GM21360 (cell line): Measurements from ENCODE around the gene NMRAL1.

ENCODE experiments used
- ATAC-seq: cut with Tn5 transposase; IDR thresholded peaks from one replicate; pipeline ENCODE4 v1.9.1; 2021; ENCODE audit warnings: mild to moderate bottlenecking, moderate library complexity; ENCODE audit not compliant: unreplicated experiment

Gene NMRAL1

GRCh38 chr16:4505356-4506147, 31.1 kb upstream of the NMRAL1 start:
- peak; percentile 63 for ATAC-seq

GRCh38 chr16:4501071-4501478, 26.6 kb upstream of the NMRAL1 start:
- no peak for ATAC-seq

- no peak for ATAC-seq
Measured at GRCh38 chr16:4500272-4500671, 25.8 kb upstream of the NMRAL1 start.

- ATAC-seq: no peak
Measured at GRCh38 chr16:4499196-4499555, 24.8 kb upstream of the NMRAL1 start.

GRCh38 chr16:4498546-4499195, 24.2 kb upstream of the NMRAL1 start:
- ATAC-seq: no peak

GRCh38 chr16:4496305-4496704, 21.9 kb upstream of the NMRAL1 start:
- ATAC-seq: no peak

- no peak for ATAC-seq
Measured at GRCh38 chr16:4495766-4496165, 21.3 kb upstream of the NMRAL1 start.

GRCh38 chr16:4494746-4495490, 20.5 kb upstream of the NMRAL1 start:
- ATAC-seq: no peak

- no peak for ATAC-seq
Measured at GRCh38 chr16:4491898-4492297, 17.5 kb upstream of the NMRAL1 start.

- no peak for ATAC-seq
Measured at GRCh38 chr16:4489030-4489429, 14.6 kb upstream of the NMRAL1 start.

GRCh38 chr16:4488499-4488967, 14.1 kb upstream of the NMRAL1 start:
- ATAC-seq: no peak

- ATAC-seq: no peak
Measured at GRCh38 chr16:4487955-4488498, 13.6 kb upstream of the NMRAL1 start.

GRCh38 chr16:4486126-4486893, 11.9 kb upstream of the NMRAL1 start:
- ATAC-seq: no peak

GRCh38 chr16:4481963-4482362, 7.5 kb upstream of the NMRAL1 start:
- ATAC-seq: no peak

GRCh38 chr16:4481526-4481925, 7.1 kb upstream of the NMRAL1 start:
- ATAC-seq: no peak

- no peak for ATAC-seq
Measured at GRCh38 chr16:4477966-4478365, 3.5 kb upstream of the NMRAL1 start.

- peak; percentile 84 for ATAC-seq
Measured at GRCh38 chr16:4475880-4476788, 1.7 kb upstream of the NMRAL1 start, which contains the start of gene HMOX2. TSS of gene HMOX2 (plus strand) at chr16:4476398. CDS start at chr16:4505525, 29,127 bp downstream.

GRCh38 chr16:4472880-4473279, 1.5 kb downstream of the NMRAL1 start:
- no peak for ATAC-seq

- ATAC-seq: no peak
Measured at GRCh38 chr16:4471869-4472268, 2.6 kb downstream of the NMRAL1 start.

GRCh38 chr16:4468972-4469371, 5.5 kb downstream of the NMRAL1 start:
- no peak for ATAC-seq
